Measurements from ENCODE around the gene ACOD1. TPM values are rescaled to one million over a fixed set of nuclear protein-coding genes. Genes with fewer than 3 reads are reported as not detected.
A peak's percentile ranks its signal among the peaks of the same experiment; 100 is the strongest.

ACOD1 gene
- total and polyA plus RNA-seq, 2 of the 13 experiments (the other 11 are each of a cell fraction or from before 2014, with no cell fraction given): not detected

GRCh38 chr13:76982061-76982460 lies 33.8 kb downstream of the ACOD1 start (continued):
- TF ChIP-seq ZUFSP (CRISPR knock-in tag; IDR thresholded peaks at IDR 0.05; ENCODE audit: borderline replicate concordance): no peak
- no peak for TF ChIP-seq ZNF326 (CRISPR knock-in tag; IDR thresholded peaks at IDR 0.05; ENCODE audit: borderline replicate concordance)
- no peak for TF ChIP-seq SIX1 (CRISPR knock-in tag; IDR thresholded peaks at IDR 0.05; ENCODE audit: borderline replicate concordance)
- TF ChIP-seq AGO2 (optimal IDR thresholded peaks at IDR 0.05; ENCODE audit: low read depth, low read length): no peak
- TF ChIP-seq PAXIP1 (CRISPR knock-in tag; conservative IDR thresholded peaks at IDR 0.05): peak; percentile 66
- peak; percentile 53; the same call in 1 of the 2 replicates for TF ChIP-seq AHDC1 (CRISPR knock-in tag; IDR thresholded peaks at IDR 0.05; ENCODE audit: borderline replicate concordance)
- TF ChIP-seq SRY (CRISPR knock-in tag; IDR thresholded peaks at IDR 0.05): no peak
- no peak for TF ChIP-seq ZNF354B (CRISPR knock-in tag; IDR thresholded peaks at IDR 0.05)
- peak; percentile 58; the same call in 1 of the 2 replicates for TF ChIP-seq ELF3 (CRISPR knock-in tag; IDR thresholded peaks at IDR 0.05)
- TF ChIP-seq STAT6 (CRISPR knock-in tag; IDR thresholded peaks at IDR 0.05; ENCODE audit: borderline replicate concordance): no peak
- TF ChIP-seq ONECUT2 (CRISPR knock-in tag; IDR thresholded peaks at IDR 0.05): no peak
- no peak for TF ChIP-seq ZBTB49 (CRISPR knock-in tag; IDR thresholded peaks at IDR 0.05; ENCODE audit: borderline replicate concordance)
